WI38 (cell line): ENCODE measurements around the gene SNAPC2.
A peak's percentile ranks its signal among the peaks of the same experiment; 100 is the strongest.

Experiments
- H3K4me3 ChIP-seq: 2 replicates; pipeline ENCODE4 v1.5.1; 2011; ENCODE audit warnings: low read depth, mild to moderate bottlenecking, control low read depth, low read length
- TF ChIP-seq, protein P1 (sequence below): IDR thresholded peaks from 2 replicates; pipeline ENCODE4 v1.5.1; 2012; ENCODE audit warnings: low read depth, mild to moderate bottlenecking, control low read depth, low read length

The SNAPC2 gene

DNA sequence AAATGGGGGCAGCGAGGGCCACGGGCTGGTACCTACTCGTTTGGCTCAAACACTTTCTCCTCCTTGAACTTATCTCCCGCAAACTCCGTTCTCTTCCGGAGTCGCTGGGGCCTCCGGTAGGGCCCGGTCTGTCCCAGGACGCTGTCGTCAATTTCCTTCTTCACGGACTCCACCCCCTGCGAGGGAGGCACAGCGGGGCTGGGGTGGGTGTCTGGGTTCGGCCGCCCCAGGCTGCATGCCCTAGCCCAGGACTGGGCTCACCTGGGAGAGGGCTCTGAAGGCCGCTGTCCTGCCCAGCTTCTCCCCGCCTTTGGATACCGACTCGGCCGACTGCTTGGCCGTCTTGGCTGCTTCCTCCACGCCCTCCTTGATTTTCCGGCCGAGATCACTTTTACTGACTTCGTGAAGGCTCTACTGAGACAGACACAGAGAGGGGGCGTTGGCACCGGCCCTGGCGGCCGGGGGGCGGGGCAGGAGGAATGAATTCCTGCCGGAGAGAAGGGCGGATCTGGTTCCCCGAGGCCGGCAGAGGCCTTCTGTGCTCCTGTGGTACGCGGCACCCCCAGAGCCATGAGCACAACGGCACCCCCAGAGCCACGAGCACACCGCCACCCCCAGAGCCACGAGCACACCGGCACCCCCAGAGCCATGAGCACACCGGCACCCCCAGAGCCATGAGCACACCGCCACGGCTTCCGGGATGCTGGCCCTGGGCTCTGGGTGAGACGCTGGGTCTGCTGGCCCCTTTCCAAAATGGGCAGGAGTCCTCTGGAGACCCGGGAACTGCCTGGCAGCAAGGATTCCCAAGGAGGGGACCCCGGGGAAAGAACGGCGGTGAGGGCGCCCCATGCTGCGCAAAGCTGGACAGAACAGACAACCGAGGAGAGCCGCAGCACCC, 13.9 kb downstream of the SNAPC2 start:
- H3K4me3 ChIP-seq = no peak overlapping the region
- TF ChIP-seq, protein P1, sequence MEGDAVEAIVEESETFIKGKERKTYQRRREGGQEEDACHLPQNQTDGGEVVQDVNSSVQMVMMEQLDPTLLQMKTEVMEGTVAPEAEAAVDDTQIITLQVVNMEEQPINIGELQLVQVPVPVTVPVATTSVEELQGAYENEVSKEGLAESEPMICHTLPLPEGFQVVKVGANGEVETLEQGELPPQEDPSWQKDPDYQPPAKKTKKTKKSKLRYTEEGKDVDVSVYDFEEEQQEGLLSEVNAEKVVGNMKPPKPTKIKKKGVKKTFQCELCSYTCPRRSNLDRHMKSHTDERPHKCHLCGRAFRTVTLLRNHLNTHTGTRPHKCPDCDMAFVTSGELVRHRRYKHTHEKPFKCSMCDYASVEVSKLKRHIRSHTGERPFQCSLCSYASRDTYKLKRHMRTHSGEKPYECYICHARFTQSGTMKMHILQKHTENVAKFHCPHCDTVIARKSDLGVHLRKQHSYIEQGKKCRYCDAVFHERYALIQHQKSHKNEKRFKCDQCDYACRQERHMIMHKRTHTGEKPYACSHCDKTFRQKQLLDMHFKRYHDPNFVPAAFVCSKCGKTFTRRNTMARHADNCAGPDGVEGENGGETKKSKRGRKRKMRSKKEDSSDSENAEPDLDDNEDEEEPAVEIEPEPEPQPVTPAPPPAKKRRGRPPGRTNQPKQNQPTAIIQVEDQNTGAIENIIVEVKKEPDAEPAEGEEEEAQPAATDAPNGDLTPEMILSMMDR = no peak

DNA sequence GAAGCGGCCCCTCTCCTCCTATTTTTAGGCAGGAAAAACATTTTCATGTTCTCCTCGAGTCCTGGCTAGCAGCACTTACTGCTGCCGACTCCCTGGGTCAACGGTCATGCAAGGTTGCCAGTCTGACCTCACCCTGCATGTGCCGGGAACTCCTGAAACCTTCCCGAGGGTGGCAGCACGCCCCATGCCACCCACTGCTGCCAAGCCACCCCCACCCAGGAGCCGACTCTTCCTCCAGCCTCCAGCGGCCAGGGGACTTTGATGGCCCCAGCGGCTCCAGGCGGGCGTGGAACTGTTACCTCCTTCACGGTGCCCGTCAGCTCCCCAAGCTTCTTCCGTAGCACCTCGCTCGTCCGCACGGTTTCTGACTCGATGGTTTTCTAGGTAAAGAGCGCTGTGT, 14.6 kb downstream of the SNAPC2 start:
- H3K4me3 ChIP-seq = no peak overlapping the region
- TF ChIP-seq, protein P1 = no peak

DNA sequence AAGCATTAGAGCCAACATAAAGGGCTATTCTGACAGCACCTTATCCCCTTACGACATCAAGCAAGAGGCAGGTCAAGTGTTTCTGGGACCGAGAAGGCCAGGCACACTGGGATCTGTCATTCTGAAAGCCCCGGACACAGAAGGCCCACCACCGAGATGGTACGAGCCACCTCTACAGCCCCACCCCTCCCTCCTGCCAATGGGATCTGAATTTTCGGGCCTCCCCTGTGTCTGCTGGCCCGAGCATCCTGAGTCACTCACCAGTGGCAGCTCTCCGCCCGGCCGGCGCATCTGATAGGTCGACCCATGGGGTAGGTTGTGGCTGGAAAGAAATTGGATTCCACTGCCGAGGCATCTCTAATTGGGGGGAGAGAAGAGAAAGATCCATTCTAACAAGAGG, 20.7 kb downstream of the SNAPC2 start:
- TF ChIP-seq, protein P1 = no peak
- H3K4me3 ChIP-seq = no peak overlapping the region

DNA sequence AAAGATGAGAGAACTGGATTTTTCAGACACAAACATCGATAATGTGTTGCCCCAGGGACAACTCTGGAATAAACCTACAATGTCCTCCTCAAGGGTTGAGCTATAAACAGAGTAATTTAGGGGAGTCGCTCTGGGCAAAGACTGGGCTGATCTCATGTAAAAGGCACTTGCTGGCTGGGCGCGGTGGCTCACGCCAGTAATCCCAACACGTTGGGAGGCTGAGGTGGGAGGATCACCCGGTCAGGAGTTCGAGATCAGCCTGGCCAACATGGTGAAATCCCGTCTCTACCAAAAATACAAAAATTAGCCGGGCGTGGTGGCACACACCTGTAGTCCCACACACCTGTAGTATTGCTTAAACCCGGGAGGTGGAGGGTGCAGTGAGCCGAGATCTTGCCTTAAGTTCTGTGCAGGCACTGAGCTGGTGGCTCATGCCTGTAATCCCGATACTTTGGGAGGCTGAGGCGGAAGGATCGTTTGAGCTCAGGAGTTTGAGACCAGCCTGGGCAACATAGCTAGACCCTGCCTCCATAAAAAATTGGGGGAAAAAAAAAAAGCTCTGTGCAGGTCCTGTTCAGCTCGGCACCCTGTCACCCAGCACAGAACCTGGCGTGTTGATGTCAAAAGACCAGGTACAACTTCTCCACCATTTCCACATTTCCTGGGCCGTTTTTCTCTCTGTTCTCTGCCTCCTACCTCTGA, 21.9 kb downstream of the SNAPC2 start:
- peak overlapping the region; percentile 76; the same call in 1 of the 2 replicates for H3K4me3 ChIP-seq
- TF ChIP-seq, protein P1 = no peak

DNA sequence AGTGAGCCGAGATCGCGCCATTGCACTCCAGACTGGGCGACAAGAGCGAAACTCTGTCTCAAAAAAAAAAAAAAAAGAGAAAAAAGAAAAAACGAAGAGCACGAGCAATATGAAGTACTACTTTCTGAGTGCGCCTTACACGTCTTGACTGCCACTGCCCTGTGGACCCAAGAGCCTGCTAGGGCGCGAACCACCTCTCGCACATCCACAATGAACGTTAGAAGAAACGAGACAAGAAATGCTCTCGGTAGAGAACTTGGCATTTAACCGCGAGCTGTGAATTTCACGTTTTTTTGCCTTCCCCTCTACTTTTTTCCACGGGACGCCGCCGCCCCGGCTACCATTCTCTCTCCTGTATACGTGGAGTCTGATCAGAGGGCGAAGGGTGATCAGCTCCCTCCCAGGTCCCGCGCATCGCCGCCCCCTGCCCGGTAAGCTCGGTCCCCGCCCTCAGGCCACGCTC, 22.9 kb downstream of the SNAPC2 start:
- TF ChIP-seq, protein P1 = no peak
- peak overlapping the region; percentile 76 for H3K4me3 ChIP-seq

DNA sequence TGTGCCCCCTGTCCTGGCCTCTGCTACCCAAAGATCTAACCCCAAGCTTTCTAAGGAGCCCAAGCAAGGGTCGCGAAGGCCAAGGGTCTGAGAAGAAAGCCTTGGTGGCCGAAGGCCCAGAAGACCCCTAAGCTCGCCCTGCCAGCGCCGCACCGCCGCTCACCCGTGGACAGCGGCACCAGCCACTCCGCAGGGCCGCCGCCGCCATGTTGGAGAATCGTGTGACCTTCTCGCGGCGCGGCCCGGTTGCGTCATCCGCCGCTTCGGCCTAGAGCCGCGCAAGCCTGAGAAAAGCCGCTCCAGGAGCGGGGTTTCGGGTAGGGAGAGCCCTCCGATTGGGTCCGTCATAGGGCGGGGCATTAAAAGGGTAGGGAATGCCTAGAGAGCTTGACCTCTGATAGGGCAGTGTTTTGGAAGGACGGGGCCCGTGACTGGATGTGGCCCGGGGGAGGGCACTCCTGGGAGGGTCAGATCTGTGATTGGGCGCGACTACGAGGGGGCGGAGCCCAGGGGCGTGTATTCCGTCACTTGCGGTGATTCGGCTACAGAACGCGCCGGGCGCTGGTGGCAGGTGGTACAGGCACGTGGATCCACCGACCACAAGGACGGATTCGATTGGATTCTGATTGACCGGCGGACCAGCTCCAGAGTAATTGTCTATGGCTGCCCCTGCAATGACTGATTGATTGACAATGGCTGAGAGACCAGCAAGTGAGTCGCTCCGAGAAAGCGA, 23.5 kb downstream of the SNAPC2 start, which contains the start of gene TIMM44:
TSS of gene TIMM44 (minus strand) at position 223 of the 733 bp plus-strand sequence. CDS start at position 208, 15 bp downstream.
- peak within 1 kb of the TSS; percentile 76 for H3K4me3 ChIP-seq
- TF ChIP-seq, protein P1 = no peak
